Activated B cell treated with CpG ODN at 0.5 μM for 24 hours (primary cell): Measurements from ENCODE around the gene OVCH1. TPM values are rescaled to one million over a fixed set of nuclear protein-coding genes. Genes with fewer than 3 reads are reported as not detected.

Experiments
- ATAC-seq: fragments of 200-7000 bp; cut with Tn5 transposase; one replicate; pipeline ENCODE4 v1.10.0; 2021; ENCODE audit warnings: low read depth, mild to moderate bottlenecking, moderate library complexity
- CTCF ChIA-PET: fragments of 350-600 bp; sonication (Branson Sonifier 250); formaldehyde crosslinking; loops from one replicate; lab custom pipeline; 2021; ENCODE audit warnings: antibody characterized with exemption; lab: Charles Lee
- POLR2A ChIA-PET: fragments of 350-600 bp; sonication (Branson Sonifier 250); formaldehyde crosslinking; loops from one replicate; lab custom pipeline; 2021; ENCODE audit warnings: antibody characterized with exemption; lab: Charles Lee
- DNase-seq: peaks from one replicate; pipeline ENCODE4 v3.0.0; 2022
- H3K27ac Mint-ChIP-seq: one replicate; pipeline ENCODE4 v1.8.0; 2020; ENCODE audit warnings: mixed read lengths
- H3K27me3 Mint-ChIP-seq: one replicate; pipeline ENCODE4 v1.8.0; 2021; ENCODE audit warnings: mixed read lengths
- H3K36me3 Mint-ChIP-seq: one replicate; pipeline ENCODE4 v1.8.0; 2021; ENCODE audit warnings: low read depth, mixed read lengths
- H3K4me1 Mint-ChIP-seq: one replicate; pipeline ENCODE4 v1.8.0; 2021; ENCODE audit warnings: mixed read lengths
- H3K4me3 Mint-ChIP-seq: one replicate; pipeline ENCODE4 v1.8.0; 2020; ENCODE audit warnings: mild to moderate bottlenecking, mixed read lengths
- H3K9me3 Mint-ChIP-seq: one replicate; pipeline ENCODE4 v1.8.0; 2020; ENCODE audit warnings: mixed read lengths
- CTCF ChIP-seq: fragments of 200-600 bp; IDR thresholded peaks from one replicate; pipeline ENCODE4 v1.8.0; 2022; ENCODE audit warnings: antibody characterized with exemption, mild to moderate bottlenecking
- intact Hi-C: fragments of 100-400 bp; cut with micrococcal nuclease; formaldehyde crosslinking; loops from one replicate; pipeline ENCODE4 v1.15.1; 2024
- total RNA-seq: library from RNA; stranded (reverse); gene quantifications from 2 replicates; pipeline ENCODE4 v1.2.3, GENCODE V29; 2022

The OVCH1 gene
- total RNA-seq, 1 donor from 2014 or later, result not detected

- no peak for DNase-seq
- Mint-ChIP-seq H3K36me3 (no peaks in the 10 kb centered on the region), H3K27ac (no peak overlapping the region), H3K9me3 (no peaks in the 10 kb centered on the region), H3K4me1 (no peaks in the 10 kb centered on the region), H3K27me3 (no peaks in the 10 kb centered on the region), H3K4me3 (no peak overlapping the region)
- TF ChIP-seq CTCF, result no peak
- no peak for ATAC-seq
- ChIA-PET CTCF (no interaction called here), POLR2A (no interaction called here)
- intact Hi-C loops, result no loop called here
Measured at GRCh38 chr12:29463198-29463597, 34.3 kb downstream of the OVCH1 start.

- intact Hi-C loops, result no loop called here
- ChIA-PET POLR2A (no interaction called here), CTCF (no interaction called here)
- H3K4me3 Mint-ChIP-seq, result no peak overlapping the region
- no peak for DNase-seq
- TF ChIP-seq CTCF, result no peak
- no peak for ATAC-seq
- H3K9me3 Mint-ChIP-seq, result no peaks in the 10 kb centered on the region
- no peaks in the 10 kb centered on the region for H3K4me1 Mint-ChIP-seq
- H3K27me3 Mint-ChIP-seq, result no peaks in the 10 kb centered on the region
- H3K36me3 Mint-ChIP-seq, result no peaks in the 10 kb centered on the region
- H3K27ac Mint-ChIP-seq, result no peak overlapping the region
Measured at GRCh38 chr12:29460082-29460481, 37.4 kb downstream of the OVCH1 start.

- Mint-ChIP-seq H3K27me3 (no peaks in the 10 kb centered on the region), H3K27ac (no peak overlapping the region), H3K9me3 (no peaks in the 10 kb centered on the region), H3K36me3 (no peaks in the 10 kb centered on the region), H3K4me3 (no peak overlapping the region), H3K4me1 (no peaks in the 10 kb centered on the region)
- intact Hi-C loops, result no loop called here
- DNase-seq, result no peak
- ATAC-seq, result no peak
- ChIA-PET POLR2A (no interaction called here), CTCF (no interaction called here)
- no peak for TF ChIP-seq CTCF
Measured at GRCh38 chr12:29455087-29455486, 42.4 kb downstream of the OVCH1 start.

- no peak for ATAC-seq
- Mint-ChIP-seq H3K9me3 (no peaks in the 10 kb centered on the region), H3K27me3 (no peaks in the 10 kb centered on the region), H3K27ac (no peak overlapping the region), H3K4me3 (no peak overlapping the region), H3K36me3 (no peaks in the 10 kb centered on the region), H3K4me1 (no peaks in the 10 kb centered on the region)
- TF ChIP-seq CTCF, result no peak
- POLR2A ChIA-PET, result no interaction called here
- CTCF ChIA-PET, result no interaction called here
- no peak for DNase-seq
- intact Hi-C loops, result no loop called here
Measured at GRCh38 chr12:29451888-29452287, 45.6 kb downstream of the OVCH1 start.

- ATAC-seq (no peak), DNase-seq (no peak)
- ChIA-PET CTCF (no interaction called here), POLR2A (no interaction called here)
- Mint-ChIP-seq H3K27ac (no peak overlapping the region), H3K36me3 (no peaks in the 10 kb centered on the region), H3K27me3 (no peaks in the 10 kb centered on the region), H3K4me1 (no peaks in the 10 kb centered on the region), H3K4me3 (no peak overlapping the region), H3K9me3 (no peaks in the 10 kb centered on the region)
- TF ChIP-seq CTCF, result no peak
- intact Hi-C loops, result no loop called here
Measured at GRCh38 chr12:29448157-29448556, 49.3 kb downstream of the OVCH1 start.
